A549 (cell line): ENCODE data around the gene LAMP2. TPM values are rescaled to one million over a fixed set of nuclear protein-coding genes. Genes with fewer than 3 reads are reported as not detected.
A peak's percentile ranks its signal among the peaks of the same experiment; 100 is the strongest.
"Not testable (repeated sequence)": the region's sequence is repeated elsewhere in the genome, so short reads cannot be mapped to it uniquely, and the experiment has no call there.

Source experiments
- ATAC-seq, 2 experiments: fragments of 200-7000 bp in 1 of 2; fragments of >200 bp in 1 of 2; cut with Nextera tagmentation in 1 of 2; cut with Tn5 transposase in 1 of 2; 3 replicates each; pipeline versions ENCODE4 v1.8.0 to v1.9.1; 2018 to 2020; ENCODE audit warnings: mild to moderate bottlenecking in 1 of 2, moderate library complexity in 1 of 2
- CTCF ChIA-PET: fragments of 300-600 bp; sonication (Branson Sonifier 250); formaldehyde crosslinking; extraction: SDS; loops from one replicate; lab custom pipeline; 2021; ENCODE audit warnings: antibody characterized with exemption, inconsistent platforms; lab: Yijun Ruan, JAX
- POLR2A ChIA-PET: fragments of 350-600 bp; formaldehyde crosslinking; extraction: SDS; loops from one replicate; lab custom pipeline; 2021; ENCODE audit warnings: antibody characterized with exemption, inconsistent platforms; lab: Yijun Ruan, JAX
- DNase-seq, 2 experiments: peaks; one replicate each; pipeline versions ENCODE4 v3.0.0 to v3.0.0-alpha.2; 2011 to 2016; ENCODE audit warnings: low read depth in 1 of 2, low spot score in 1 of 2
- FAIRE-seq: peaks from 2 replicates; lab custom pipeline; 2011; peaks lifted over from hg19 to GRCh38; lab: Jason Lieb, UNC
- H3K27ac ChIP-seq, 2 experiments: fragments of >200 bp; sonication (Bioruptor Twin); formaldehyde crosslinking; 3 replicates each; pipeline ENCODE4 v1.5.1; 2016 to 2017
- H3K4me1 ChIP-seq: fragments of >200 bp; sonication (Bioruptor Twin); formaldehyde crosslinking; 3 replicates; pipeline ENCODE4 v1.6.1; 2016
- H3K4me2 ChIP-seq: fragments of >200 bp; sonication (Bioruptor Twin); formaldehyde crosslinking; 3 replicates; pipeline ENCODE4 v1.6.1; 2016
- H3K4me3 ChIP-seq: fragments of >200 bp; sonication (Bioruptor Twin); formaldehyde crosslinking; 3 replicates; pipeline ENCODE4 v1.5.1; 2016
- H3K9me3 ChIP-seq: fragments of >200 bp; sonication (Bioruptor Twin); formaldehyde crosslinking; 3 replicates; pipeline ENCODE4 v1.6.1; 2016
- CEBPB ChIP-seq, 2 experiments: fragments of >200 bp in 1 of 2; sonication (Bioruptor Twin) in 1 of 2; formaldehyde crosslinking in 1 of 2; IDR thresholded peaks; 2 replicates each; pipeline ENCODE4 v1.6.1; 2012 to 2016
- CHD2 ChIP-seq: fragments of 150-350 bp; IDR thresholded peaks from 2 replicates; pipeline ENCODE4 v1.6.1; 2014; ENCODE audit warnings: low read length; ENCODE audit not compliant: partially characterized antibody
- EP300 ChIP-seq, 2 experiments: fragments of >200 bp; sonication (Bioruptor Twin); formaldehyde crosslinking; IDR thresholded peaks; 2 replicates in 1 of 2; 3 replicates in 1 of 2; pipeline ENCODE4 v1.6.1; 2016 to 2017
- FOSL2 ChIP-seq, 2 experiments: fragments of 450-650 bp in 1 of 2; fragments of >200 bp in 1 of 2; sonication (Bioruptor Twin) in 1 of 2; formaldehyde crosslinking; IDR thresholded peaks; 2 replicates each; pipeline versions ENCODE4 v1.5.0 to v1.6.1; 2016 to 2020; ENCODE audit warnings: mild to moderate bottlenecking in 1 of 2, moderate library complexity in 1 of 2
- GATA3 ChIP-seq: IDR thresholded peaks from 2 replicates; pipeline ENCODE4 v1.6.1; 2012; ENCODE audit warnings: borderline replicate concordance
- HES2 ChIP-seq: fragments of >200 bp; sonication (Bioruptor Twin); formaldehyde crosslinking; IDR thresholded peaks from 2 replicates; pipeline ENCODE4 v1.6.1; 2016
- HOXB13 ChIP-seq: fragments of 250-450 bp; sonication (Bioruptor Pico); IDR thresholded peaks from 2 replicates; pipeline ENCODE4 v1.5.0; 2020; ENCODE audit warnings: low read depth, mild to moderate bottlenecking, moderate library complexity
- JUN ChIP-seq, 2 experiments: fragments of >200 bp; sonication (Bioruptor Twin); formaldehyde crosslinking; IDR thresholded peaks; 2 replicates in 1 of 2; 3 replicates in 1 of 2; pipeline ENCODE4 v1.6.1; 2016 to 2017
- MAZ ChIP-seq: fragments of 150-350 bp; IDR thresholded peaks from 2 replicates; pipeline ENCODE4 v1.6.1; 2014; ENCODE audit warnings: antibody characterized with exemption, low read depth, low read length, borderline replicate concordance
- MYC ChIP-seq: IDR thresholded peaks from 2 replicates; pipeline ENCODE4 v1.6.1; 2012; ENCODE audit warnings: mild to moderate bottlenecking, inconsistent platforms, low read length, improper control_type of control experiment, borderline replicate concordance
- NR3C1 ChIP-seq: fragments of >200 bp; sonication (Bioruptor Twin); formaldehyde crosslinking; IDR thresholded peaks from 3 replicates; pipeline ENCODE4 v1.6.1; 2017
- RAD21 ChIP-seq, 2 experiments: fragments of >200 bp in 1 of 2; sonication (Bioruptor Twin) in 1 of 2; formaldehyde crosslinking in 1 of 2; IDR thresholded peaks in 1 of 2; conservative IDR thresholded peaks in 1 of 2; 2 replicates in 1 of 2; 3 replicates in 1 of 2; pipeline ENCODE4 v1.6.1; 2012 to 2018; ENCODE audit warnings: inconsistent platforms in 1 of 2
- RARB ChIP-seq: fragments of 250-450 bp; sonication (Bioruptor Pico); IDR thresholded peaks from 2 replicates; pipeline ENCODE4 v1.8.0; 2021; ENCODE audit warnings: mild to moderate bottlenecking, moderate library complexity
- RCOR1 ChIP-seq: fragments of 150-350 bp; IDR thresholded peaks from 2 replicates; pipeline ENCODE4 v1.6.1; 2014; ENCODE audit warnings: antibody characterized with exemption, low read length, low read depth
- REST ChIP-seq: fragments of 200-600 bp; sonication (generic); IDR thresholded peaks from 2 replicates; pipeline ENCODE4 v1.6.1; 2016; ENCODE audit warnings: antibody characterized with exemption, mild to moderate bottlenecking, moderate library complexity
- RNF2 ChIP-seq: fragments of 200-600 bp; sonication (generic); IDR thresholded peaks from 2 replicates; pipeline ENCODE4 v1.6.1; 2016; ENCODE audit warnings: low read depth, mild to moderate bottlenecking, antibody characterized with exemption, moderate library complexity, borderline replicate concordance
- SMC3 ChIP-seq: fragments of >200 bp; sonication (Bioruptor Twin); formaldehyde crosslinking; IDR thresholded peaks from 3 replicates; pipeline ENCODE4 v1.6.1; 2018; ENCODE audit warnings: inconsistent platforms
- TFCP2L1 ChIP-seq: fragments of 250-450 bp; sonication (Bioruptor Pico); IDR thresholded peaks from 2 replicates; pipeline ENCODE4 v1.5.0; 2021; ENCODE audit warnings: mild to moderate bottlenecking
- TP53 ChIP-seq: fragments of 250-450 bp; sonication (Bioruptor Pico); IDR thresholded peaks from 2 replicates; pipeline ENCODE4 v1.5.0; 2021; ENCODE audit warnings: mild to moderate bottlenecking, moderate library complexity
- ZFP36 ChIP-seq: fragments of 450-650 bp; IDR thresholded peaks from 2 replicates; pipeline ENCODE4 v1.6.1; 2014; ENCODE audit warnings: borderline replicate concordance; ENCODE audit not compliant: partially characterized antibody
- ZNF302 ChIP-seq: fragments of 250-450 bp; sonication (Bioruptor Pico); IDR thresholded peaks from 2 replicates; pipeline ENCODE4 v1.9.0; 2021; ENCODE audit warnings: inconsistent platforms, mild to moderate bottlenecking, moderate library complexity
- ZSCAN20 ChIP-seq: fragments of 250-450 bp; sonication (Bioruptor Pico); IDR thresholded peaks from 2 replicates; pipeline ENCODE4 v1.8.0; 2022; ENCODE audit warnings: mild to moderate bottlenecking, moderate library complexity
- WGBS: methylation state at CpG from one replicate; pipeline ENCODE4 v1.1.6; 2017; ENCODE audit errors: missing lambda C conversion rate; 5-methylcytosine and 5-hydroxymethylcytosine counted together
- polyA plus RNA-seq, 4 experiments: library from polyadenylated mRNA; depleted of rRNA in 3 of 4; stranded (reverse); fragments of >200 nt; fragmentation: RNase III in 1 of 4; extraction: RNeasy Plus Mini Kit Qiagen cat#74134 plus additional on column Dnase treatment in 1 of 4; gene quantifications; 2 replicates in 3 of 4; 3 replicates in 1 of 4; pipeline ENCODE4 v1.2.3, GENCODE V29; 2011 to 2017
- TF ChIP-seq, protein P1 (sequence below): fragments of 450-650 bp; IDR thresholded peaks from 2 replicates; pipeline ENCODE4 v1.6.1; 2014; ENCODE audit warnings: antibody characterized with exemption
- TF ChIP-seq, protein P2 (sequence below): fragments of >200 bp; sonication (Bioruptor Twin); formaldehyde crosslinking; IDR thresholded peaks from 3 replicates; pipeline ENCODE4 v1.5.1; 2016
- TF ChIP-seq, protein P3 (sequence below): IDR thresholded peaks from 2 replicates; pipeline ENCODE4 v1.6.1; 2012

Gene LAMP2
- polyA plus RNA-seq, 2 of the 4 experiments (the other 2 are of a cell fraction) = 76.9 to 79.5 TPM

- ATAC-seq = no peak
- H3K27ac ChIP-seq = no peak overlapping the region
- POLR2A ChIA-PET = no interaction called here
- H3K4me2 ChIP-seq = no peak overlapping the region
- no peak for DNase-seq
- H3K4me3 ChIP-seq = no peak overlapping the region
- CTCF ChIA-PET = interaction anchor here (1.1 to 1.5 kb wide), 3 partner anchors 9 to 294 kb away, joined by 3 to 7 read pairs (median 3); no protein-coding TSS in a partner anchor
- H3K9me3 ChIP-seq = no peaks in the 10 kb centered on the region
- 48% methylated on average over 2 of the region's 2 CpGs for WGBS
- FAIRE-seq = no peak
- TF ChIP-seq ZFP36 (no peak), RNF2 (no peak), CHD2 (no peak), ZSCAN20 (CRISPR knock-in tag) (no peak), HOXB13 (CRISPR knock-in tag) (no peak), HES2 (no peak), ZNF302 (no peak), JUN (IDR thresholded peaks at IDR 0.05) (no peak), GATA3 (no peak), RCOR1 (no peak), FOSL2 (IDR thresholded peaks at IDR 0.05) (no peak), FOSL2 (CRISPR knock-in tag; IDR thresholded peaks at IDR 0.05) (no peak), NR3C1 (no peak), TP53 (CRISPR knock-in tag) (no peak), EP300 (IDR thresholded peaks at IDR 0.05) (no peak), MAZ (no peak), RARB (CRISPR knock-in tag) (no peak)
- TF ChIP-seq, protein P1, sequence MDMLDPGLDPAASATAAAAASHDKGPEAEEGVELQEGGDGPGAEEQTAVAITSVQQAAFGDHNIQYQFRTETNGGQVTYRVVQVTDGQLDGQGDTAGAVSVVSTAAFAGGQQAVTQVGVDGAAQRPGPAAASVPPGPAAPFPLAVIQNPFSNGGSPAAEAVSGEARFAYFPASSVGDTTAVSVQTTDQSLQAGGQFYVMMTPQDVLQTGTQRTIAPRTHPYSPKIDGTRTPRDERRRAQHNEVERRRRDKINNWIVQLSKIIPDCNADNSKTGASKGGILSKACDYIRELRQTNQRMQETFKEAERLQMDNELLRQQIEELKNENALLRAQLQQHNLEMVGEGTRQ = no peak
- TF ChIP-seq, all 56 proteins: peak for 0
- H3K4me1 ChIP-seq = no peaks in the 10 kb centered on the region
Observed at GRCh38 chrX:120476714-120477113, 7.6 kb upstream of the LAMP2 start.

- WGBS = 0% methylated on average over 1 of the region's 1 CpG
- H3K27ac ChIP-seq, H3K4me2 ChIP-seq, ATAC-seq, H3K4me1 ChIP-seq, POLR2A ChIA-PET, H3K4me3 ChIP-seq, FAIRE-seq, H3K9me3 ChIP-seq: not testable (repeated sequence)
- TF ChIP-seq SMC3 (peak; percentile 40; the same call in 2 of the 3 replicates), CEBPB (IDR thresholded peaks at IDR 0.05) (0 out of 4 replicates have a peak, but pooled peaks have one; percentile 17 to 41), RAD21 (conservative IDR thresholded peaks at IDR 0.05 in 1 of 2, IDR thresholded peaks at IDR 0.05 in 1 of 2) (peak; percentile 47 to 54; a peak in 4 of 5 replicates)
- TF ChIP-seq, protein P2, sequence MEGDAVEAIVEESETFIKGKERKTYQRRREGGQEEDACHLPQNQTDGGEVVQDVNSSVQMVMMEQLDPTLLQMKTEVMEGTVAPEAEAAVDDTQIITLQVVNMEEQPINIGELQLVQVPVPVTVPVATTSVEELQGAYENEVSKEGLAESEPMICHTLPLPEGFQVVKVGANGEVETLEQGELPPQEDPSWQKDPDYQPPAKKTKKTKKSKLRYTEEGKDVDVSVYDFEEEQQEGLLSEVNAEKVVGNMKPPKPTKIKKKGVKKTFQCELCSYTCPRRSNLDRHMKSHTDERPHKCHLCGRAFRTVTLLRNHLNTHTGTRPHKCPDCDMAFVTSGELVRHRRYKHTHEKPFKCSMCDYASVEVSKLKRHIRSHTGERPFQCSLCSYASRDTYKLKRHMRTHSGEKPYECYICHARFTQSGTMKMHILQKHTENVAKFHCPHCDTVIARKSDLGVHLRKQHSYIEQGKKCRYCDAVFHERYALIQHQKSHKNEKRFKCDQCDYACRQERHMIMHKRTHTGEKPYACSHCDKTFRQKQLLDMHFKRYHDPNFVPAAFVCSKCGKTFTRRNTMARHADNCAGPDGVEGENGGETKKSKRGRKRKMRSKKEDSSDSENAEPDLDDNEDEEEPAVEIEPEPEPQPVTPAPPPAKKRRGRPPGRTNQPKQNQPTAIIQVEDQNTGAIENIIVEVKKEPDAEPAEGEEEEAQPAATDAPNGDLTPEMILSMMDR = peak; percentile 46
- DNase-seq = peak; percentile 13 to 17
- CTCF ChIA-PET = interaction anchor here (0.9 to 1.5 kb wide), 5 partner anchors 10 to 295 kb away, joined by 3 to 5 read pairs (median 4); no protein-coding TSS in a partner anchor
Observed at GRCh38 chrX:120475447-120475846, 6.4 kb upstream of the LAMP2 start.

GRCh38 chrX:120474085-120474484 lies 5.0 kb upstream of the LAMP2 start:
- Histone ChIP-seq H3K27ac (no peak overlapping the region), H3K4me2 (no peak overlapping the region), H3K4me1 (no peaks in the 10 kb centered on the region), H3K4me3 (no peak overlapping the region), H3K9me3 (no peaks in the 10 kb centered on the region)
- FAIRE-seq = peak; percentile 18
- ChIA-PET CTCF (no interaction called here), POLR2A (no interaction called here)
- no peak for ATAC-seq
- WGBS = 74% methylated on average over 3 of the region's 3 CpGs
- no peak for DNase-seq
- TF ChIP-seq ZFP36 = no peak
- TF ChIP-seq, protein P3, sequence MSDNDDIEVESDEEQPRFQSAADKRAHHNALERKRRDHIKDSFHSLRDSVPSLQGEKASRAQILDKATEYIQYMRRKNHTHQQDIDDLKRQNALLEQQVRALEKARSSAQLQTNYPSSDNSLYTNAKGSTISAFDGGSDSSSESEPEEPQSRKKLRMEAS = no peak
- no peak for TF ChIP-seq EP300 (IDR thresholded peaks at IDR 0.05)
- TF ChIP-seq TFCP2L1 (CRISPR knock-in tag) = no peak
- TF ChIP-seq, protein P1 = no peak
- no peak for TF ChIP-seq REST
- TF ChIP-seq NR3C1 = no peak
- TF ChIP-seq MYC = no peak
- no peak for TF ChIP-seq GATA3
